GM13976 (cell line): Measurements from ENCODE around the gene CASP3.
"Not testable (repeated sequence)": the region's sequence is repeated elsewhere in the genome, so short reads cannot be mapped to it uniquely, and the experiment has no call there.

ENCODE experiments used
- DNase-seq: peaks from one replicate; pipeline ENCODE4 v3.0.0; 2012; ENCODE audit warnings: low spot score
- in situ Hi-C: fragments of 300-500 bp; cut with MboI; formaldehyde crosslinking; loops from one replicate; pipeline ENCODE4 v1.12.0; 2022; ENCODE audit warnings: low sequenced_read_pairs, mixed read lengths, inconsistent platforms; ENCODE audit not compliant: unreplicated experiment
- TF ChIP-seq, protein P1 (sequence below): IDR thresholded peaks from 2 replicates; pipeline ENCODE4 v1.5.1; 2012; ENCODE audit warnings: borderline replicate concordance, mild to moderate bottlenecking; ENCODE audit not compliant: insufficient read depth; ENCODE audit errors: extremely low read depth, missing control alignments, control extremely low read depth

Gene CASP3

GRCh38 chr4:184596044-184596616 lies 53.1 kb downstream of the CASP3 start:
- TF ChIP-seq, protein P1, sequence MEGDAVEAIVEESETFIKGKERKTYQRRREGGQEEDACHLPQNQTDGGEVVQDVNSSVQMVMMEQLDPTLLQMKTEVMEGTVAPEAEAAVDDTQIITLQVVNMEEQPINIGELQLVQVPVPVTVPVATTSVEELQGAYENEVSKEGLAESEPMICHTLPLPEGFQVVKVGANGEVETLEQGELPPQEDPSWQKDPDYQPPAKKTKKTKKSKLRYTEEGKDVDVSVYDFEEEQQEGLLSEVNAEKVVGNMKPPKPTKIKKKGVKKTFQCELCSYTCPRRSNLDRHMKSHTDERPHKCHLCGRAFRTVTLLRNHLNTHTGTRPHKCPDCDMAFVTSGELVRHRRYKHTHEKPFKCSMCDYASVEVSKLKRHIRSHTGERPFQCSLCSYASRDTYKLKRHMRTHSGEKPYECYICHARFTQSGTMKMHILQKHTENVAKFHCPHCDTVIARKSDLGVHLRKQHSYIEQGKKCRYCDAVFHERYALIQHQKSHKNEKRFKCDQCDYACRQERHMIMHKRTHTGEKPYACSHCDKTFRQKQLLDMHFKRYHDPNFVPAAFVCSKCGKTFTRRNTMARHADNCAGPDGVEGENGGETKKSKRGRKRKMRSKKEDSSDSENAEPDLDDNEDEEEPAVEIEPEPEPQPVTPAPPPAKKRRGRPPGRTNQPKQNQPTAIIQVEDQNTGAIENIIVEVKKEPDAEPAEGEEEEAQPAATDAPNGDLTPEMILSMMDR: no peak
- DNase-seq: no peak
- in situ Hi-C loops: no loop called here

GRCh38 chr4:184595430-184595829 lies 53.8 kb downstream of the CASP3 start:
- DNase-seq: no peak
- in situ Hi-C loops: no loop called here
- TF ChIP-seq, protein P1: no peak

DNA sequence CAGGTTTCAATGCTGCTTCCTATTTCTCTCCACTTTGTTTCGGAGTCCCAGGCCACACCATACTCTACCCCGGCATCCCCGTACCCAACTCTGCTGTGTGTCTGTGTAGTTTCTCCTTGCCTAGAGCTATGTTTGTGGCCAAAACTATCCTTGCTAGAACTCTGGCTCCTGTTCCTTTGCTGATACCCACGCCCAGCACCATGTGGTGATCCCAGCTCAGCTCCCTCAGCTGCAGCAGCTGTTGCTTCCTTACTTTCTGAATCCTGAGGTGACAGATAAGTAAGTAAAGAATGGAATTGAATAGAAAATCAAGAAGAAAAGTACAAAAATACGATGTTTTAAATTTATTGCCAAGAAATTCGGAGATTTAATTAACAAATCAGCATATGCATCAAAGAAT lies 55.8 kb downstream of the CASP3 start:
- in situ Hi-C loops: no loop called here
- TF ChIP-seq, protein P1: no peak
- DNase-seq: no peak

- in situ Hi-C loops, DNase-seq: not testable (repeated sequence)
Observed at GRCh38 chr4:184591747-184592270, 57.4 kb downstream of the CASP3 start.

DNA sequence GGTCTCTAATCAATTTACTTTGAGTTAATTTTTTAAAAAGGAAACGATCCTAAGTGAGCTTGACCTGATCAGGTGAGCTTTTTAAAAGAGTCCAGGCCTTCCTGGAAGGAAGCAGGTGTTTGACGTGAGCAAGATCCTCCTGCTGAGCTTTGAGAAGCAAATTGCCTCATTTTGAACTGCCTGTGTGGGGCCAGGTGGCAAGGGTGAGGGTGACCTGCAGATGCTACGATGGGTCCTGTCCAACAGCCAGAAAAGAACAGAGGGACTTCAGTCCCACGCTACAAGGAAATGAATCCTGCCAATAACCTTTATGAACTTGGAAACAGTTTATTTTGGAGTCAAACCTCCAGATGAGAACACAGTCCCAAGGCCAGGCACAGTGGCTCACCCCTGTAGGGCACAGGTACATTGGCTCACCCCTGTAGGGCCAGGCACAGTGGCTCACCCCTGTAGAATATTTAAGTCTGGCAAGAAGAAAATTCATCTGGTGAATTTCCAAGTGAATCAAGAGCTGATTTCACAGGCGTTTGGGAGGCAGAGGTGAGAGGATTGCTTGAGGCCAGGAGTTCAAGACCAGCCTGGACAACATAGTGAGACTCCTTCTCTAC lies 58.1 kb downstream of the CASP3 start:
- in situ Hi-C loops: no loop called here
- TF ChIP-seq, protein P1: no peak
- no peak for DNase-seq

DNA sequence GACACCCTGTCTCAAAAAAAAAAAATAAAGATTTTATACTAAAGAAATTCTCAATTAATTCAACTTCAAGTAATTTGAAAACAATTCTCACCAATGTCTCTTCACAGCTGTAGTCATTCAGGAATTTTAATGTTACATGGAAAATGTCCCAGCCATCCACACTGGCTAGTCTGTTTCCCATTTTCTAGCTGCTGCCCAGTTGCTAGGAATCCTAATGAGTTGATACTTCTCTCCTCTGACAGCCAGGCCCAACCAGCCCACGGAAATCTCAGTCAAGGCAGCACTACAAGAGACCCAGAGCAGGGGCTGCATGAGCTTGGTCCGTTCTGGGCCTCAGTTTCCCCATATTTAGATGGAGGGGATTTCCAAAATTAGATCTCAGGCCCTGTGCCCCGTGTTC lies 59.1 kb downstream of the CASP3 start:
- in situ Hi-C loops: no loop called here

DNA sequence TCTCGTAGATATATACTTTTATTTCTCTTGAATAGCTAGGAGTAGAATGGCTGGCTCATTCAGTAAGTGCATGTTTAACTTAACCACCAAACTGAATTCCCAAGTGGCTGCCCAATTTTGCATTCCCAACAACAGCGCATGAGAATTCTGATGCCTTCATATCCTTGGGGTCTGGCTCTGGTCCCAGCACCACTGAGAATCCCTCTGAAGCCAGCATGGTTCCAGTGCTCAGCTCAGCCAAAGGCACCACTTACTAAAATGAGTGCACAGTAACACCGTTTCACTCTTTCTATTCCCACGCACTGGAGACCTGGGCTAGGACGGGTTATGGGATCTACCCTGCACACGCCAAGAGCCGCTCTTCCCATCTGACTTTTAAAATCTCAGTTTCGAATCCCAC lies 60.4 kb downstream of the CASP3 start:
- DNase-seq: no peak
- in situ Hi-C loops: no loop called here
- TF ChIP-seq, protein P1: no peak

More for the DNA sequence above, 59.1 kb downstream of the CASP3 start:
- DNase-seq: no peak
- TF ChIP-seq, protein P1: no peak
